ENCODE data around the gene EBF4. TPM values are rescaled to one million over a fixed set of nuclear protein-coding genes. Genes with fewer than 3 reads are reported as not detected.

The EBF4 gene
- total and polyA plus RNA-seq, 2 donors (not counting 1 experiment from before 2014, with no cell fraction given), result 0.81 to 5.0 TPM

GRCh38 chr20:2658414-2659354 is 33.9 kb upstream of the EBF4 start:
- peaks cover 30% of the 10 kb centered on the region for H3K79me2 ChIP-seq (ENCODE audit: control insufficient read depth, insufficient read depth, low read length)
- intact Hi-C loops (cut with micrococcal nuclease), result no loop called here
- no peaks in the 10 kb centered on the region for H3K9me3 ChIP-seq (ENCODE audit: control extremely low read depth in 1 of 3, control insufficient read depth in 2 of 3, insufficient read depth in 1 of 3, low read length in 2 of 3)
- no peaks in the 10 kb centered on the region for H3K27me3 ChIP-seq (replicated peaks in 1 of 4; ENCODE audit: control extremely low read depth in 1 of 4, control insufficient read depth in 3 of 4, insufficient read depth in 4 of 4, low read length in 3 of 4)
- no peak overlapping the region for H2AFZ ChIP-seq (ENCODE audit: insufficient read depth, low read depth, low read length, poor library complexity, severe bottlenecking)
- H4K20me1 ChIP-seq (ENCODE audit: control insufficient read depth, insufficient read depth, low read length, poor library complexity, severe bottlenecking), result peaks cover 37% of the 10 kb centered on the region
- no peak overlapping the region for H3K27ac ChIP-seq (ENCODE audit: low read length in 2 of 2)
- no peak overlapping the region for H3K27ac Mint-ChIP-seq
- H3K4me1 Mint-ChIP-seq, result peaks cover 26% of the 10 kb centered on the region
- no peak overlapping the region for H3K9ac ChIP-seq (ENCODE audit: low read length)
- ATAC-seq (ENCODE audit: low read depth) (no peak), DNase-seq (peak; percentile 23)
- no peak overlapping the region for H3K4me3 Mint-ChIP-seq
- H3K27me3 Mint-ChIP-seq, result no peaks in the 10 kb centered on the region
- peaks cover 14 to 16% of the 10 kb centered on the region in 2 donors for H3K4me1 ChIP-seq (ENCODE audit: control insufficient read depth in 2 of 2, insufficient read depth in 2 of 2, low read length in 2 of 2)
- ChIA-PET CTCF (no interaction called here), POLR2A (no interaction called here)
- H3K9me3 Mint-ChIP-seq (ENCODE audit: insufficient read depth), result no peaks in the 10 kb centered on the region
- TF ChIP-seq, protein P1, sequence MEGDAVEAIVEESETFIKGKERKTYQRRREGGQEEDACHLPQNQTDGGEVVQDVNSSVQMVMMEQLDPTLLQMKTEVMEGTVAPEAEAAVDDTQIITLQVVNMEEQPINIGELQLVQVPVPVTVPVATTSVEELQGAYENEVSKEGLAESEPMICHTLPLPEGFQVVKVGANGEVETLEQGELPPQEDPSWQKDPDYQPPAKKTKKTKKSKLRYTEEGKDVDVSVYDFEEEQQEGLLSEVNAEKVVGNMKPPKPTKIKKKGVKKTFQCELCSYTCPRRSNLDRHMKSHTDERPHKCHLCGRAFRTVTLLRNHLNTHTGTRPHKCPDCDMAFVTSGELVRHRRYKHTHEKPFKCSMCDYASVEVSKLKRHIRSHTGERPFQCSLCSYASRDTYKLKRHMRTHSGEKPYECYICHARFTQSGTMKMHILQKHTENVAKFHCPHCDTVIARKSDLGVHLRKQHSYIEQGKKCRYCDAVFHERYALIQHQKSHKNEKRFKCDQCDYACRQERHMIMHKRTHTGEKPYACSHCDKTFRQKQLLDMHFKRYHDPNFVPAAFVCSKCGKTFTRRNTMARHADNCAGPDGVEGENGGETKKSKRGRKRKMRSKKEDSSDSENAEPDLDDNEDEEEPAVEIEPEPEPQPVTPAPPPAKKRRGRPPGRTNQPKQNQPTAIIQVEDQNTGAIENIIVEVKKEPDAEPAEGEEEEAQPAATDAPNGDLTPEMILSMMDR (IDR thresholded peaks at IDR 0.05), result no peak
- no peak for TF ChIP-seq EZH2 (IDR thresholded peaks at IDR 0.05; ENCODE audit: borderline replicate concordance, insufficient read depth, low read depth, low read length, poor library complexity, severe bottlenecking)
- no peak overlapping the region for H3K4me2 ChIP-seq (replicated peaks; ENCODE audit: low read depth, low read length, poor library complexity, severe bottlenecking)
- peaks cover 4 to 83% of the 10 kb centered on the region in 2 experiments for H3K36me3 ChIP-seq (replicated peaks in 1 of 2; ENCODE audit: control extremely low read depth in 1 of 2, control insufficient read depth in 1 of 2, extremely low read depth in 1 of 2, insufficient read depth in 2 of 2, low read length in 1 of 2)
- H3K4me3 ChIP-seq (ENCODE audit: control extremely low read depth in 1 of 5, extremely low read depth in 1 of 5, insufficient read depth in 1 of 5, low read depth in 2 of 5, low read length in 4 of 5), result no peak overlapping the region
- 90% methylated on average over 12 of the region's 13 CpGs for WGBS (ENCODE audit: insufficient coverage)

- ChIA-PET CTCF (no interaction called here), POLR2A (no interaction called here)
- Histone ChIP-seq H3K27me3 (replicated peaks in 1 of 4; ENCODE audit: control extremely low read depth in 1 of 4, control insufficient read depth in 3 of 4, insufficient read depth in 4 of 4, low read length in 3 of 4) (no peaks in the 10 kb centered on the region), H3K9me3 (ENCODE audit: control extremely low read depth in 1 of 3, control insufficient read depth in 2 of 3, insufficient read depth in 1 of 3, low read length in 2 of 3) (no peaks in the 10 kb centered on the region), H3K4me1 (ENCODE audit: control insufficient read depth in 2 of 2, insufficient read depth in 2 of 2, low read length in 2 of 2) (peaks cover 11 to 12% of the 10 kb centered on the region in 2 donors), H3K79me2 (ENCODE audit: control insufficient read depth, insufficient read depth, low read length) (peaks cover 24% of the 10 kb centered on the region), H3K27ac (ENCODE audit: low read length in 2 of 2) (no peak overlapping the region), H4K20me1 (ENCODE audit: control insufficient read depth, insufficient read depth, low read length, poor library complexity, severe bottlenecking) (peaks cover 31% of the 10 kb centered on the region), H3K36me3 (replicated peaks in 1 of 2; ENCODE audit: control extremely low read depth in 1 of 2, control insufficient read depth in 1 of 2, extremely low read depth in 1 of 2, insufficient read depth in 2 of 2, low read length in 1 of 2) (peaks cover 4 to 76% of the 10 kb centered on the region in 2 experiments), H3K4me2 (replicated peaks; ENCODE audit: low read depth, low read length, poor library complexity, severe bottlenecking) (no peak overlapping the region), H3K9ac (ENCODE audit: low read length) (no peak overlapping the region), H2AFZ (ENCODE audit: insufficient read depth, low read depth, low read length, poor library complexity, severe bottlenecking) (no peak overlapping the region), H3K4me3 (ENCODE audit: control extremely low read depth in 1 of 5, extremely low read depth in 1 of 5, insufficient read depth in 1 of 5, low read depth in 2 of 5, low read length in 4 of 5) (no peak overlapping the region)
- intact Hi-C loops (cut with micrococcal nuclease), result no loop called here
- WGBS (ENCODE audit: insufficient coverage), result 93% methylated on average over 7 of the region's 10 CpGs
- ATAC-seq (ENCODE audit: low read depth) (no peak), DNase-seq (no peak)
- no peak overlapping the region for H3K27ac Mint-ChIP-seq
- no peak overlapping the region for H3K4me3 Mint-ChIP-seq
- H3K4me1 Mint-ChIP-seq, result peaks cover 22% of the 10 kb centered on the region
- H3K27me3 Mint-ChIP-seq, result no peaks in the 10 kb centered on the region
- H3K9me3 Mint-ChIP-seq (ENCODE audit: insufficient read depth), result no peaks in the 10 kb centered on the region
- no peak for TF ChIP-seq EZH2 (IDR thresholded peaks at IDR 0.05; ENCODE audit: borderline replicate concordance, insufficient read depth, low read depth, low read length, poor library complexity, severe bottlenecking)
Measured at GRCh38 chr20:2659547-2659946, 33.0 kb upstream of the EBF4 start.
